ENCODE measurements around the gene SUSD1. TPM values are rescaled to one million over a fixed set of nuclear protein-coding genes. Genes with fewer than 3 reads are reported as not detected.

SUSD1 gene
- total RNA-seq, 3 donors from 2014 or later: 6.4 to 17.3 (median 13.1) TPM

DNA sequence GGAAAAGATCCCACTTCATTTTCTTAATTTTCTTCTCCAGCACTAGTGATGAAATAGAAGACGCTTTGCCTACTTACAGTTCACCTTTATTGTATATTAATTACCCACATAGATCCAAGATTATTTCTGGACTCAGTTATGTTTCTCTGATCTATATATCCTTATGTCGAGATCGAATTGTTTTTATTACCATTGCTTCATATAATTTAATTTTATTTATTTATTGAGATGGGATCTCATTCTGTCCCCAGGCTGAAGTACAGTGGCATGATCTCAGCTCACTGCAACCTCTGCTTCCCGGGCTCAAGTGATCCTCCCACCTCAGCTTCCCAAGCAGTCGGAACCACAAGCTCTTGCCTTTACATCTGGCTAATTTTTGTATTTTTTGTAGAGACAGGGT lies 157.2 kb downstream of the SUSD1 start:
- H3K4me1 ChIP-seq: no peaks in the 10 kb centered on the region
- H3K9me3 ChIP-seq: no peaks in the 10 kb centered on the region
- no peak for DNase-seq (ENCODE audit: low spot score in 2 of 2)
- TF ChIP-seq POLR2A (IDR thresholded peaks at IDR 0.05) (no peak), CTCF (IDR thresholded peaks at IDR 0.05) (no peak), POLR2AphosphoS5 (IDR thresholded peaks at IDR 0.05) (no peak)
- intact Hi-C loops (cut with DNase I; ENCODE audit: low total_unique reads): no loop called here
- no peak overlapping the region for H3K27ac ChIP-seq
- H3K4me3 ChIP-seq: no peak overlapping the region
- no peaks in the 10 kb centered on the region for H3K36me3 ChIP-seq
- H3K27me3 ChIP-seq: no peaks in the 10 kb centered on the region

GRCh38 chr9:112015736-112016135 lies 159.4 kb downstream of the SUSD1 start:
- Histone ChIP-seq H3K27ac (no peak overlapping the region), H3K36me3 (no peaks in the 10 kb centered on the region), H3K9me3 (no peaks in the 10 kb centered on the region), H3K27me3 (no peaks in the 10 kb centered on the region), H3K4me3 (no peak overlapping the region), H3K4me1 (no peaks in the 10 kb centered on the region)
- DNase-seq (ENCODE audit: low spot score in 2 of 2): no peak
- TF ChIP-seq CTCF (IDR thresholded peaks at IDR 0.05): no peak
- no peak for TF ChIP-seq POLR2A (IDR thresholded peaks at IDR 0.05)
- no peak for TF ChIP-seq POLR2AphosphoS5 (IDR thresholded peaks at IDR 0.05)
- intact Hi-C loops (cut with DNase I; ENCODE audit: low total_unique reads): no loop called here

DNA sequence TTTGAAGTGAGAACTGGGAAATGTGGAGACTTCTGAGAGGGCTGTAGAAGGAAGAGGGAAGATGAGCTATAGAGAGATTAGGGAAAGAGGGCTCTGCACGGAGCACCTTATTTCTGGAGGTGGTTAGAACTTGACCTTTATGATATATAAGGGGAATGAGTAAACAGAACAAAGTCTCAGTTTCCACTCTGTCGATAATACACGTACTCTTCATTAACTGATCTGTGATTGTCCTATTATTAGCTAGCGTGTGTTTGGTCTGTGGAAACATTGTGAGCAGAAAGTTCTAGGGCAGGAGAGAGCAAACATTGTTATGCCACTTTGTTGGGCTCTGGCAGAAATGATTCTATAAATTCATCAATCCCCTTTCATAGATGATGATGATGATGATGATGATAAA lies 159.9 kb downstream of the SUSD1 start:
- no peaks in the 10 kb centered on the region for H3K9me3 ChIP-seq
- TF ChIP-seq CTCF (IDR thresholded peaks at IDR 0.05): no peak
- no peak for TF ChIP-seq POLR2A (IDR thresholded peaks at IDR 0.05)
- TF ChIP-seq POLR2AphosphoS5 (IDR thresholded peaks at IDR 0.05): no peak
- intact Hi-C loops (cut with DNase I; ENCODE audit: low total_unique reads): no loop called here
- DNase-seq (ENCODE audit: low spot score in 2 of 2): no peak
- no peaks in the 10 kb centered on the region for H3K27me3 ChIP-seq
- H3K4me1 ChIP-seq: no peaks in the 10 kb centered on the region
- no peak overlapping the region for H3K4me3 ChIP-seq
- H3K36me3 ChIP-seq: no peaks in the 10 kb centered on the region
- H3K27ac ChIP-seq: no peak overlapping the region

DNA sequence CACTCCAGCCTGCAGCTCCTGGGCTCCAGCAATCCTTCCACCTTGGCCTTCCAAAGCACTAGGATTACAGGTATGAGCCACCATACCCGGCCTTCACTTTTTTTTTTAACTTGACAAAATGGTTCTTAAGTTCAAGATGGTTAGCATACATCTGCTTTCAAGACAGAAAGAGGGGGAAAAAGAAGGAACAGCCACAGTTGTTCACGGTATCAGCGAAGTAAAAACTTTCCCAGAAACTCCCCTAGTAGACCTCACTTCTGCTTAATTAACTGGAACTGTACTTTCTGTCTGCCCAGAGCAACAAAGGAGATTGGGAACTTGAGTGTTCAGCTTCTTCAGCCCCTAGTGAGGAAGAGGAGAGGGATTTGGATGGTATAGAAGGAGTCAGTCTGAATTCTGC lies 161.8 kb downstream of the SUSD1 start:
- no peak for DNase-seq (ENCODE audit: low spot score in 2 of 2)
- intact Hi-C loops (cut with DNase I; ENCODE audit: low total_unique reads): no loop called here
- H3K9me3 ChIP-seq: no peaks in the 10 kb centered on the region
- H3K36me3 ChIP-seq: no peaks in the 10 kb centered on the region
- no peaks in the 10 kb centered on the region for H3K4me1 ChIP-seq
- no peak overlapping the region for H3K4me3 ChIP-seq
- H3K27me3 ChIP-seq: no peaks in the 10 kb centered on the region
- no peak for TF ChIP-seq POLR2A (IDR thresholded peaks at IDR 0.05)
- TF ChIP-seq CTCF (IDR thresholded peaks at IDR 0.05): no peak
- TF ChIP-seq POLR2AphosphoS5 (IDR thresholded peaks at IDR 0.05): no peak
- H3K27ac ChIP-seq: peak overlapping the region; percentile 74 to 75

DNA sequence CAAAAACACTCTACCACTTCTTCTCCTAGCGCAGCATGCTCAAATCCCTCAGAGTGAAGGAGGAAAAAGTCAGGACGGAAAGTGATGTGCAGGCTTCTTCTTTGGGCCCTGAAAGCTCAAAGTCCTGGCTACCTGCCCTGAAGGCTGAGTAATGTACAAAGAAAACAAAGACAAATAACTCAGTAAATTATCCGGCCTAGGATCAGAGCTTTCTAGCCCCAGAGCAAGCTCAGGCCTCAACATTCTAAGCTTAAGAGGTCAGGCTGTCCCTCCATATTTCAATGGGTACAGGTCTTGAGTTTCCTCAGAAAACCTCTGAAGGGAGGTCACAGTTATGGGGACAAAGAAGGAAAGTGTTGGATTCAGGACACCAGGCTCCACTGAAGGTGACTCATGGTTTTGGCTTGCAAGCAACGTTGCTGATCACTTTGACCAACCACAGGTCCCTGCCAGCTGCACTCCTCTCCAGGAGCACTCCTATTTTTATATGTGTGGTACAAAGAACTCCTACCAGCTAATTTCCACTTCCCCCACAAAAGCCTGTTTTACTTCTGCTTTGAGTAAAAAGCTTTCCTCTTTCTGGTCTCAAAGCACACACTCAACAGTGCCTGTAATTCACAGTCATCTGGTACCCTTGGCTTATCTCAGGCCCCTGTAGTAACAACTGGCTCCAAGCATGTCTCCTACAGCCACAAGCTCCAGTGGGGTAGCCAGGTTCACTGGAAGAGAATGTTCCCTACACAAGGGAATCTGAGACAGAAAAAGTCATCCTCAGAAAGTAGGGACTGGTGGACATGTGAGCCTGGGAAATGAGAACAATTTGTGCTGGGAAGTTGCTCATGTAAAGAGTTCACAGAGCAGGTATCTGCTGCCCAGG lies 162.8 kb downstream of the SUSD1 start:
- TF ChIP-seq CTCF (IDR thresholded peaks at IDR 0.05): no peak
- peak in 1 of 3 donors; percentile 43 for TF ChIP-seq POLR2AphosphoS5 (IDR thresholded peaks at IDR 0.05)
- no peak for TF ChIP-seq POLR2A (IDR thresholded peaks at IDR 0.05)
- no peaks in the 10 kb centered on the region for H3K9me3 ChIP-seq
- H3K27ac ChIP-seq: peak overlapping the region; percentile 74 to 75
- DNase-seq (ENCODE audit: low spot score in 2 of 2): peak; percentile 60 to 68
- H3K36me3 ChIP-seq: no peaks in the 10 kb centered on the region
- H3K27me3 ChIP-seq: no peaks in the 10 kb centered on the region
- intact Hi-C loops (cut with DNase I; ENCODE audit: low total_unique reads): no loop called here
- H3K4me3 ChIP-seq: no peak overlapping the region
- H3K4me1 ChIP-seq: no peaks in the 10 kb centered on the region
